Stimulated activated CD4-positive, alpha-beta T cell treated with anti-CD3 and anti-CD28 coated beads, TNF-alpha, amount 100 ng/mL, for 4 hours (primary cell): ENCODE results near the gene KRTAP10-11.
"Not testable (repeated sequence)": the region's sequence is repeated elsewhere in the genome, so short reads cannot be mapped to it uniquely, and the experiment has no call there.

Source experiments
- DNase-seq, 3 experiments: peaks; one replicate each; pipeline ENCODE4 v3.0.0-alpha.2; 2020; ENCODE audit warnings: low read depth in 3 of 3

The KRTAP10-11 gene

GRCh38 chr21:44666401-44667320 lies 20.4 kb downstream of the KRTAP10-11 start, which contains the start of gene KRTAP12-2:
Gene KRTAP12-2, minus strand, starts transcription at chr21:44666927. Its CDS starts 41 bp downstream, at chr21:44666886.
- DNase-seq: no peak

GRCh38 chr21:44667612-44668011 lies 21.4 kb downstream of the KRTAP10-11 start:
- DNase-seq: no peak

GRCh38 chr21:44670642-44671432 lies 24.6 kb downstream of the KRTAP10-11 start:
- DNase-seq: no peak

GRCh38 chr21:44671911-44672310 lies 25.7 kb downstream of the KRTAP10-11 start:
- no peak for DNase-seq

GRCh38 chr21:44677881-44678280 lies 31.7 kb downstream of the KRTAP10-11 start:
- DNase-seq: no peak

- DNase-seq: no peak
These were observed 34.9 kb downstream of the KRTAP10-11 start for GRCh38 chr21:44681152-44681551.

GRCh38 chr21:44681861-44682579 lies 35.8 kb downstream of the KRTAP10-11 start, which contains the start of gene KRTAP12-1:
Gene KRTAP12-1, minus strand, starts transcription at chr21:44682163. Its CDS starts 40 bp downstream, at chr21:44682123.
- DNase-seq: no peak

- no peak for DNase-seq
These were observed 36.5 kb downstream of the KRTAP10-11 start for GRCh38 chr21:44682580-44683151.

- DNase-seq: no peak
These were observed 37.9 kb downstream of the KRTAP10-11 start for GRCh38 chr21:44684077-44684476.

GRCh38 chr21:44684483-44684882 lies 38.3 kb downstream of the KRTAP10-11 start:
- no peak for DNase-seq

- not testable (repeated sequence) for DNase-seq
These were observed 38.8 kb downstream of the KRTAP10-11 start for GRCh38 chr21:44685050-44685449.

GRCh38 chr21:44686000-44686781 lies 40.0 kb downstream of the KRTAP10-11 start:
- DNase-seq: no peak

- no peak for DNase-seq
These were observed 40.8 kb downstream of the KRTAP10-11 start for GRCh38 chr21:44686843-44687561.

- no peak for DNase-seq
These were observed 41.5 kb downstream of the KRTAP10-11 start for GRCh38 chr21:44687671-44688070.

GRCh38 chr21:44689740-44690139 lies 43.5 kb downstream of the KRTAP10-11 start:
- not testable (repeated sequence) for DNase-seq

- no peak for DNase-seq
These were observed 45.5 kb downstream of the KRTAP10-11 start for GRCh38 chr21:44691686-44692085.

GRCh38 chr21:44692798-44693512 lies 46.7 kb downstream of the KRTAP10-11 start:
- DNase-seq: no peak

GRCh38 chr21:44694776-44695175 lies 48.6 kb downstream of the KRTAP10-11 start:
- no peak for DNase-seq

- no peak for DNase-seq
These were observed 49.0 kb downstream of the KRTAP10-11 start for GRCh38 chr21:44695184-44695583.
